GM12878 (cell line): ENCODE measurements around the gene THOC6. TPM values are rescaled to one million over a fixed set of nuclear protein-coding genes. Genes with fewer than 3 reads are reported as not detected.

Source experiments
- ATAC-seq: fragments of 200-7000 bp; cut with Tn5 transposase; 3 replicates; pipeline ENCODE4 v1.9.1; 2020; ENCODE audit warnings: mild to moderate bottlenecking, moderate library complexity
- BruUV-seq: library from RNA; stranded (reverse); fragments of 400-500 nt; replicated peaks from 2 replicates; lab custom pipeline; 2021; lab: Mats Ljungman, UMichigan
- CTCF ChIA-PET: fragments of 300-600 bp; sonication (Branson Sonifier 250); formaldehyde crosslinking; extraction: SDS; loops from one replicate; lab custom pipeline; 2021; ENCODE audit warnings: inconsistent platforms; lab: Yijun Ruan, JAX
- POLR2A ChIA-PET: fragments of 350-600 bp; formaldehyde crosslinking; extraction: SDS; loops from one replicate; lab custom pipeline; 2021; ENCODE audit warnings: inconsistent platforms; lab: Charles Lee
- RAD21 ChIA-PET: fragments of 300-600 bp; sonication (Branson Sonifier 250); formaldehyde crosslinking; loops from one replicate; lab custom pipeline; 2023; ENCODE audit warnings: antibody characterized with exemption; ENCODE audit not compliant: unreplicated experiment; lab: Charles Lee
- SMC1A ChIA-PET: fragments of 300-600 bp; sonication (Branson Sonifier 250); formaldehyde crosslinking; loops from one replicate; lab custom pipeline; 2023; ENCODE audit not compliant: unreplicated experiment, uncharacterized antibody; lab: Charles Lee
- DNase-seq: peaks from one replicate; pipeline ENCODE4 v3.0.0-alpha.2; 2011; ENCODE audit warnings: low read depth, low spot score
- FAIRE-seq: peaks from 3 replicates; lab custom pipeline; 2011; peaks lifted over from hg19 to GRCh38; lab: Jason Lieb, UNC
- H2AFZ ChIP-seq: 2 replicates; pipeline ENCODE4 v1.6.0; 2011; ENCODE audit warnings: low read depth, low read length, control low read depth; ENCODE audit not compliant: control insufficient read depth
- H3K27ac ChIP-seq: 2 replicates; pipeline ENCODE4 v1.5.1; 2011; ENCODE audit warnings: control low read depth; ENCODE audit not compliant: control insufficient read depth, insufficient read depth
- H3K27me3 ChIP-seq, 2 experiments: replicated peaks in 1 of 2; 2 replicates each; pipeline versions ENCODE4 v1.6.0 to v1.6.1; 2011; ENCODE audit warnings: low read length in 1 of 2; ENCODE audit not compliant: control insufficient read depth in 2 of 2, insufficient read depth in 2 of 2
- H3K36me3 ChIP-seq, 2 experiments: 2 replicates each; pipeline ENCODE4 v1.5.1; 2011; ENCODE audit warnings: low read length in 1 of 2; ENCODE audit not compliant: control insufficient read depth in 2 of 2, insufficient read depth in 2 of 2
- H3K4me1 ChIP-seq: 2 replicates; pipeline ENCODE4 v1.6.1; 2011; ENCODE audit warnings: mild to moderate bottlenecking, low read length, moderate library complexity, mixed read lengths; ENCODE audit not compliant: control insufficient read depth, insufficient read depth
- H3K4me2 ChIP-seq: 2 replicates; pipeline ENCODE4 v1.6.0; 2011; ENCODE audit warnings: control low read depth; ENCODE audit not compliant: control insufficient read depth, insufficient read depth
- H3K4me3 ChIP-seq: fragments of 200-600 bp; sonication (generic); 2 replicates; pipeline ENCODE4 v1.5.1; 2016
- H3K79me2 ChIP-seq: 2 replicates; pipeline ENCODE4 v1.6.0; 2011; ENCODE audit warnings: low read length; ENCODE audit not compliant: control insufficient read depth, insufficient read depth
- H3K9ac ChIP-seq: 2 replicates; pipeline ENCODE4 v1.8.0; 2011; ENCODE audit warnings: low read length, control low read depth, mixed read lengths; ENCODE audit not compliant: control insufficient read depth, insufficient read depth
- H3K9me3 ChIP-seq: replicated peaks from 3 replicates; pipeline ENCODE4 v1.5.1; 2011; ENCODE audit warnings: mild to moderate bottlenecking, low read length; ENCODE audit not compliant: control insufficient read depth, insufficient read depth
- H4K20me1 ChIP-seq: 2 replicates; pipeline ENCODE4 v1.6.0; 2011; ENCODE audit not compliant: control insufficient read depth, insufficient read depth
- BHLHE40 ChIP-seq, 2 experiments: fragments of 450-650 bp in 1 of 2; IDR thresholded peaks; 2 replicates each; pipeline ENCODE4 v1.6.1; 2011 to 2017; ENCODE audit warnings: low read depth in 2 of 2, borderline replicate concordance in 1 of 2, improper control_type of control experiment in 1 of 2, low read length in 1 of 2, mild to moderate bottlenecking in 1 of 2
- ELK1 ChIP-seq: IDR thresholded peaks from 2 replicates; pipeline ENCODE4 v1.6.1; 2012; ENCODE audit warnings: low read depth, low read length, improper control_type of control experiment
- IRF3 ChIP-seq: fragments of 450-650 bp; IDR thresholded peaks from 2 replicates; pipeline ENCODE4 v1.6.1; 2014; ENCODE audit warnings: mild to moderate bottlenecking
- KAT2A ChIP-seq: conservative IDR thresholded peaks from 2 replicates; pipeline ENCODE4 v1.6.1; 2011; ENCODE audit warnings: low read depth, low read length; ENCODE audit not compliant: control insufficient read depth
- PBX3 ChIP-seq: IDR thresholded peaks from 2 replicates; pipeline ENCODE4 v1.6.1; 2011; ENCODE audit warnings: mild to moderate bottlenecking, low read depth, low read length, moderate library complexity; ENCODE audit not compliant: insufficient replicate concordance
- PRDM15 ChIP-seq: fragments of 450-650 bp; formaldehyde crosslinking; IDR thresholded peaks from 2 replicates; pipeline ENCODE4 v1.4.0; 2020; ENCODE audit warnings: mild to moderate bottlenecking, moderate library complexity
- SREBF1 ChIP-seq: IDR thresholded peaks from 2 replicates; pipeline ENCODE4 v1.6.1; 2012; ENCODE audit warnings: mild to moderate bottlenecking, low read length
- SREBF2 ChIP-seq: IDR thresholded peaks from 2 replicates; pipeline ENCODE4 v1.6.1; 2012; ENCODE audit warnings: mild to moderate bottlenecking, low read length
- USF1 ChIP-seq: IDR thresholded peaks from 2 replicates; pipeline ENCODE4 v1.6.1; 2011; ENCODE audit warnings: borderline replicate concordance, low read depth, mild to moderate bottlenecking, moderate library complexity, mixed read lengths, low read length; ENCODE audit not compliant: insufficient read depth; ENCODE audit errors: extremely low read length
- USF2 ChIP-seq: IDR thresholded peaks from 2 replicates; pipeline ENCODE4 v1.6.1; 2011; ENCODE audit warnings: low read depth, low read length, improper control_type of control experiment, borderline replicate concordance
- YY1 ChIP-seq: IDR thresholded peaks from 2 replicates; pipeline ENCODE4 v1.6.1; 2011; ENCODE audit warnings: low read depth, mild to moderate bottlenecking, low read length
- WGBS: methylation state at CpG from one replicate; pipeline ENCODE4 v1.1.6; 2016; ENCODE audit warnings: low lambda C conversion rate; ENCODE audit not compliant: insufficient replicate concordance, insufficient coverage; ENCODE audit errors: missing lambda C conversion rate; 5-methylcytosine and 5-hydroxymethylcytosine counted together
- in situ Hi-C: fragments of 300-500 bp; cut with MboI; formaldehyde crosslinking; loops from 9 replicates; pipeline ENCODE4 v1.14.3; 2018; ENCODE audit warnings: mixed read lengths
- intact Hi-C: fragments of 100-400 bp; cut with micrococcal nuclease; formaldehyde crosslinking; loops from one replicate; pipeline ENCODE4 v1.14.2; 2022; ENCODE audit not compliant: unreplicated experiment
- polyA plus RNA-seq, 11 experiments: library from polyadenylated mRNA; depleted of rRNA in 4 of 11; unstranded in 6 of 11; stranded (reverse) in 5 of 11; fragments of >200 nt; fragmentation: Nextera tagmentation in 4 of 11; fragmentation: Illumina TruSeq in 1 of 11; extraction: Ambion mirVana in 4 of 11; extraction: Trizol in 1 of 11; gene quantifications; 1 replicate in 1 of 11; 2 replicates in 10 of 11; pipeline versions ENCODE4 v1.2.1 to v1.2.3, GENCODE V29; 2011 to 2016; ENCODE audit warnings: inconsistent platforms in 2 of 11, missing spikeins in 2 of 11, low read depth in 1 of 11
- total RNA-seq, 4 experiments: library from RNA; depleted of rRNA in 3 of 4; stranded (reverse); fragments of >200 nt in 3 of 4; fragmentation: Illumina TruSeq in 1 of 4; extraction: Trizol in 1 of 4; gene quantifications; 2 replicates each; pipeline versions ENCODE4 v1.2.1 to v1.2.3, GENCODE V29; 2013 to 2021

Gene THOC6
- total and polyA plus RNA-seq, 10 of the 15 experiments (the other 5 are each of a cell fraction or from before 2014, with no cell fraction given): 1.0 to 54.4 (median 27.9) TPM

GRCh38 chr16:3025032-3026002, 1.5 kb downstream of the THOC6 start:
- Histone ChIP-seq H3K36me3 (peaks cover 4 to 7% of the 10 kb centered on the region in 2 experiments; a peak in 3 of 4 replicates), H3K4me2 (no peak overlapping the region), H4K20me1 (0 out of 2 replicates have a peak, but pooled peaks cover 3% of the 10 kb centered on the region), H3K4me1 (peaks cover 25% of the 10 kb centered on the region), H2AFZ (no peak overlapping the region), H3K9ac (no peak overlapping the region), H3K27me3 (peaks cover 6 to 8% of the 10 kb centered on the region in 2 experiments), H3K4me3 (no peak overlapping the region), H3K9me3 (no peaks in the 10 kb centered on the region), H3K79me2 (no peaks in the 10 kb centered on the region), H3K27ac (no peak overlapping the region)
- DNase-seq (no peak), ATAC-seq (no peak), FAIRE-seq (no peak)
- POLR2A ChIA-PET: interaction anchor here (0.7 to 1.2 kb wide), 4 partner anchors 17 to 73 kb away, joined by 3 to 9 read pairs (median 4); no protein-coding TSS in a partner anchor
- RAD21 ChIA-PET: interaction anchor here (0.7 to 4.4 kb wide), 2 partner anchors 21 to 154 kb away, joined by 4 to 34 read pairs; no protein-coding TSS in a partner anchor
- in situ Hi-C loops: no loop called here
- BruUV-seq: no TSS peak
- 82% methylated on average over 17 of the region's 18 CpGs for WGBS
- CTCF ChIA-PET: interaction anchor here (1.1 to 18.2 kb wide), 4 partner anchors 16 to 105 kb away, joined by 3 to 421 read pairs (median 6); no protein-coding TSS in a partner anchor
- SMC1A ChIA-PET: interaction anchor here (1.3 to 10.1 kb wide), 2 partner anchors 20 to 110 kb away, joined by 5 to 91 read pairs; partner anchors contain the start of gene ZNF213
- intact Hi-C loops: no loop called here
- TF ChIP-seq IRF3: no peak
- no peak for TF ChIP-seq SREBF1
- no peak for TF ChIP-seq USF2
- TF ChIP-seq PRDM15 (CRISPR knock-in tag): no peak
- TF ChIP-seq USF1: no peak
- no peak for TF ChIP-seq PBX3
- TF ChIP-seq BHLHE40 (IDR thresholded peaks at IDR 0.05; ENCODE audit: borderline replicate concordance in 1 of 2, low read depth in 2 of 2, low read length in 1 of 2): no peak
- TF ChIP-seq SREBF2: no peak
- no peak for TF ChIP-seq KAT2A
- no peak for TF ChIP-seq YY1
- TF ChIP-seq ELK1: no peak
